Germinal center (tissue), 1 donor: ENCODE data around the gene FRMD1.

Experiments
- DNase-seq: peaks from one replicate; pipeline ENCODE4 v3.0.0; 2012; ENCODE audit warnings: mixed read lengths, low spot score

Gene FRMD1

DNA sequence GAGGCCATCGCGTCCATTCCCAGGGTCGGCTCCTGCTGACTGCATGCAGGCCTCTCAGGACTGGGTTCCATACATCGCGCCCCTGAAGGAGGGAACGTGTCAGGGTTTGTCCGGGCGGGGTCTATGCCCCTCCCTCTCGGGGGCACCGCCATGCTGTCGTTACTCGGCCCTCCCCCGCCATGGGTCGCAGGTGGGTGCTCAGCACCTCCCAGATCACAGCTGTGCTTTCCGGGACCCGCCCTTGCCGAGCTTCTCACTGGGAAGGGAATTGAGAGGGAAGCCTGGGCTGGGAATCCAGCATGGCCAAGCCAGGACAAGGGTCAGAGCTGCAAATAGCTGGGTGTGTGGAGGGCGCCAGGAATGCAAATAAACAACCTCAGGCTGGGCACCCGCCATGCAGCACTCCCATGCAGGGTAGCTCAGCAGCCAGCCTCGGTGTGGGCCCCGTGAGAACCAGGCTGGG lies at the start of gene FRMD1:
Gene FRMD1 (minus strand): TSS at position 270 of the 463 bp plus-strand sequence. CDS start 118 bp downstream, at position 152.
- no peak for DNase-seq

GRCh38 chr6:168128006-168128630 lies 49.1 kb upstream of the FRMD1 start:
- DNase-seq = no peak

- DNase-seq = no peak
Measured at GRCh38 chr6:168127384-168127868, 48.4 kb upstream of the FRMD1 start.

DNA sequence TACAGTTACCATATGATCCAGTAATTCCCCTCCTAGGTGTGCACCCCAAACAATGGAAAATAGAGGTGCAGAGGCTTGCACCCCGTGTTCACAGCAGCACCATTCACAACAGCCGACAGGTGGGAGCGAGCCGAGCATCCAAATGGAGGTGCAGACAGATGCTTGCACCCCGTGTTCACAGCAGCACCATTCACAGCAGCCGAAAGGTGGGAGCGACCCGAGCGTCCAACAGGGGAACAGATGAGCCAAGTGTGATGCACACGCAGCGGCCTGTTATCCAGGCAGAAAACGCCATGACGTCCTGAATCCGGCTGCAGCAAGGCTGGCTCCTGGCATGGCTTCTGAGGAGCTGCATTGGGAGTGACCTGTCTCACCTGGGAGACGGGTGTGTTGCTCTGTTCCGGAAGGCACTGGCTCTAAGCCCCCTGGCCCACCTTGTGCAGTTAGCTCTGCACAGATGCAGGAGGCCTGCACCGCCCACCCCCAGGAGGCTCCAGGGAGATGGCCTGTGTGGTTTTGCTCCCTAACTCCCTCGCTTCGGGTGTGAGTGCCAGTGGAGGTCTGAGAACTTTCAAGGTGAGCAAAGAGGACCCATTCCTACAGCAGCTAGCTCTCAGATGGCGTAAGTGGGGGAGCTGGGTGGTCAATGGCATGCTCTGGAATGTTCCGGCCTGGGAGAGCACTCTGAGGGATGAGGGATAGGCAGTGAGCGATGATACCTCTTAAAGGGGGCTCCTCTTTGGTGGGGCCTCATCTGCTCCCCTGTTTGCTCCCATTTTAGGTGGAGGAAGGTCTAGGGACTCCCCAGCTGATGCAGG lies 47.8 kb upstream of the FRMD1 start:
- no peak for DNase-seq

DNA sequence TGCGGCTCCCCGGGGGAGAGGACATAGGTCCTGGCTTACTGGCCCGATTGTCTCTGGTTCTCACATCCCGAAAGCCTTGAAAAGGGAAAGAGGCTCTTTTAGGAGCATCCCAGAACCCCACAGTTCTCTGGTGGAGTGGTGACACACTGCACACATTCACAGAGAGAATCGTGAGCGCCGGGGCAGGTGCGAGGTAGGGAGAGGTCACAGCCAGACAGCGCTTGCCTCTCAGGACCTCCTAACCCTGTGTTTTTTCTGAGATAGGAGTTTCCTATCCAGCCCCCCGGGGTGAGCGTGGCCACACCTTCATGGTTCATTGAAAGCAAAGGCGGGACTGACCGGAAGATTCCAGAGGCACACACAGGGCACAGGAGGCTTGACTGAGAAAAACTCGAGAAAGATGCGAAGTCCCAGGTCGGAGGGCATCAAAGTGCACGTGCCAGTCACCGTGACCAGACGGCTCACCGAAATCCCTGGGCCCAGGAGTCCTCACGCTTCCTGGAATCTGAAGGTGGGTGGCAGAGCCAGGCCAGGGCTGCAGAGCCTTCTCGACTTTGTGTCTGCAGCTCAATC lies 46.5 kb upstream of the FRMD1 start:
- no peak for DNase-seq

DNA sequence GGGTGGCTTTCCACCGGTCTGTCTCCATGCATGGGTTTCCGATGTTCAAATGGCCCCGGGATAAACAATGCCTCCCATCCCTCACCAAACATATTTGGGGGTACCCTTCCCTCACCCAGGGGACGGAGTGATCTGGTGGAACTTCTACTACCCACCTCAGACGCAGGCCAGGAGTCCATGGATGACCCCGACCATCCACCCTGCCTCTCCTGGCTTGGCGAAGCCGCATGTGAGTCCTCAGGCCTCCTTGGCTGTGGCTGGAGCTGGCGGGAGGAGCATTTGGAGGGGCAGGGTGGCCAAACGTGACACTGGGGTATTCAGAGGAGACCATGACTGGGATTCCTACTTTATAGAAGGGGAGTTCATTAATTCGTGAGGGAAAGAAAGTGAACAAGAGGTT lies 45.9 kb upstream of the FRMD1 start:
- DNase-seq = no peak

- DNase-seq = no peak
Measured at GRCh38 chr6:168124158-168124557, 45.1 kb upstream of the FRMD1 start.

- no peak for DNase-seq
Measured at GRCh38 chr6:168123165-168123911, 44.3 kb upstream of the FRMD1 start.

GRCh38 chr6:168122521-168122920 lies 43.5 kb upstream of the FRMD1 start:
- DNase-seq = no peak

GRCh38 chr6:168122011-168122410 lies 43.0 kb upstream of the FRMD1 start:
- no peak for DNase-seq

GRCh38 chr6:168121303-168121665 lies 42.3 kb upstream of the FRMD1 start:
- DNase-seq = no peak

- no peak for DNase-seq
Measured at GRCh38 chr6:168120390-168121302, 41.6 kb upstream of the FRMD1 start.

DNA sequence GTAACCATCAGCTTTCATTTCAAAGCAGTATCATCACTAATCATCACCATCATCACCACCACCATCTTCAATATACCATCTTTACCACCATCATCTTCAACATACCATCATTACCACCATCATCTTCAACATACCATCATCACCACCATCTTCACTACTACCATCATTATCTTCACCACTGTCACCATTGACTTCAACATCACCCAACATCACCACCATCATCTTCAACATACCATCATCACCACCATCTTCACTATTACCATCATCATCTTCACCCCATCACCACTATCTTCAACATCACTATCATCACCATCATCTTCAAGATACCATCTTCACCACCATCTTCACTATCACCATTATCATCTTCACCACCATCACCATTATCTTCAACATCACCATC lies 40.5 kb upstream of the FRMD1 start:
- no peak for DNase-seq

GRCh38 chr6:168118935-168119334 lies 39.9 kb upstream of the FRMD1 start:
- DNase-seq = no peak

GRCh38 chr6:168117942-168118341 lies 38.9 kb upstream of the FRMD1 start:
- no peak for DNase-seq

DNA sequence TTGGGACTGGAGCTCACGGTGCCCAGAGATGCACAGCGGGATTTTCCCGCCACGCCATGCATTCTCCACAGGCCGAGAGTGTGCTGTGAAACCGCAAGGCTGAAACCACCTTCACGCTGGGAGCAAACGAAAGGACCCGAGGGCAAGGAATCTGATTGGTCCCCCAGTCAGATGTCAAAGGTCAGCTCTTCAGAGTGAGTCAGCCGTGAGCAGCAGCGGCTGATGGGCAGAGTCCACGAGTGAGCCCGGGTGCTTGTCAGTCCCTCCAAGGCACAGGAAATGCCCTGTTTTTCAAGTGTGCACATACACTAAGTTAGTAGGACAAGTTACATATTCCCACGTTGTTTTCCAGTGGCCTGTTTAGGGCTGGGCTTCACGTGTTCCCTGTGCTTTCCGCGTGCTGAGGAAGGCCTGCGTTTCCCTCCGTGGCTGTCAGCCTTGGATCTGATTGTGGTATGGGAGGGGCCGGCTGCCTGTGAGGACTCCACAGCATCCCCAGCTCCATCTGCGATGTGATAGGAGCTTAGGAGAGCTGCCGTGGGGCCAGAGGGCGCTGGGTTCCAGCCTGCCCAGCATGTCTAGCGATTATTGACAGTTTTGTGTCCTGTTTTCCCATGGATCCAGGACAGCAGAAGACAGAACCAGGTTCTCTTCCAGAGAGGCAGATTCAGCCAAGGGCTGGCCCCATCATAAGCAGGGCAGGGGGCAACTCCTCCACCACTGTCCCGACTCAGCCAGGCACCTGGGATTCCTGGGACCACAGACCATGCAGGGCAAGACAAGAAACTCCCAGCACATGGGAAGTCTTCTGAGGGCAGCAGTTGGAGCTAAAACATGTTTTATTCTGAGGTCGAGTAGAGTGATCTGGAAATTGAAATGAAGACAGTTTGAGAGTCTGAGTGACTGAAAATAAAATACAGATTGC lies 38.2 kb upstream of the FRMD1 start:
- no peak for DNase-seq

DNA sequence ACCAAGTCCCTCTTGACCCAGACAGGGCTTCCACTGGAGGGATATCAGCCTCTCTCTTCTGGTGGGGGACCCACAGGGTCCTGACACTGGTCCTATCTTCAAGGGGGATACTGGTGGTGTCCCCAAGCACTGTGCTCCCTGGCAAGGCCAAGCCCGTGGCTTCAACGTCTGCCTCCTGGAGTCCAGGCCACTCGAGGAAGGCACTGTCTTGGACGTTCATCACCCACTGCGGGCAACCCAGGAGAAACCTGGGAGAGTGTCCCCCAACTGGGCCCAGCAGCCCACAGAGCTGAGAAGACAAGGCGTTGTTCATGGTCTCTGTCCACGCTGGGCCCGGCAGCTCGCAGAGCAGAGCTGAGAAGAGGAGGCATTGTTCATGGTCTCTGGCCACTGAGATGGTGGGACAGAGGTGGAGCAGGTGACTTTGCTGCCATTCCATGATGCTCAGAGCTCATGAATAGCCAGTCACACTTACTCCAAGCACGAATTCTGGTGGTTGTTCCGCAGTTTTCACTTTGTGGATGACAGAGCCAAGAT lies 37.5 kb upstream of the FRMD1 start:
- DNase-seq = no peak

- no peak for DNase-seq
Measured at GRCh38 chr6:168115748-168116437, 36.9 kb upstream of the FRMD1 start.

DNA sequence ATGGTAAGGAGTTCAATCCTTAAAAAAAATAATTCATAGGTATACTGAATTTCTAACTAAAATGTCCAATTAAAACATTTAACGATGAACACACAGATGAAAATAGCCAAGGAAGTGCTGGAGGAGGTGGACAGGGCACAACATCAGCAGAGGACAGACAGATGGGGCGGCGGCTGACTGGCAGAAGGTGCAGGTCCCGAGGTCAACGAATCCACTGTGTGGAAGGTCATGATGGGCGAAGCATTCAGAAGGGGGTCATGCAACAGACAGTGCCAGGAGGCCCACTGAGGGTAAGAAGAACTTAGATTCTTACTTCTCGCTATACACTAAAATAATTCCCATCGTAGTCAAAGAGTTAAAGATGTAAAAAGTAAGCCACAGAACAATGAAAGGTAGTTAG lies 34.2 kb upstream of the FRMD1 start:
- DNase-seq = no peak
